Fibroblast of lung (primary cell): ENCODE measurements around the gene TBCK. TPM values are rescaled to one million over a fixed set of nuclear protein-coding genes. Genes with fewer than 3 reads are reported as not detected.
A peak's percentile ranks its signal among the peaks of the same experiment; 100 is the strongest.

Source experiments
- DNase-seq, 2 donors: peaks; one replicate each; pipeline versions ENCODE4 v3.0.0 to v3.0.0-alpha.2; 2010; ENCODE audit warnings: low read depth in 2 of 2
- H2AFZ ChIP-seq: 2 replicates; pipeline ENCODE4 v1.5.1; 2012; ENCODE audit warnings: low read length, control low read depth, inconsistent platforms
- H3K27ac ChIP-seq: 2 replicates; pipeline ENCODE4 v1.5.1; 2011; ENCODE audit warnings: low read length, control low read depth; ENCODE audit not compliant: insufficient read depth
- H3K27me3 ChIP-seq: 2 replicates; pipeline ENCODE4 v1.5.1; 2011; ENCODE audit warnings: mild to moderate bottlenecking, low read length; ENCODE audit not compliant: control insufficient read depth, insufficient read depth
- H3K36me3 ChIP-seq: 2 replicates; pipeline ENCODE4 v1.5.1; 2011; ENCODE audit warnings: low read length; ENCODE audit not compliant: control insufficient read depth, insufficient read depth
- H3K4me1 ChIP-seq: 2 replicates; pipeline ENCODE4 v1.5.1; 2011; ENCODE audit warnings: low read length; ENCODE audit not compliant: control insufficient read depth, insufficient read depth; ENCODE audit errors: extremely low read depth
- H3K4me2 ChIP-seq: 2 replicates; pipeline ENCODE4 v1.5.1; 2011; ENCODE audit warnings: low read length, control low read depth; ENCODE audit not compliant: insufficient read depth; ENCODE audit errors: extremely low read depth
- H3K4me3 ChIP-seq, 4 experiments: fragments of 200-600 bp in 1 of 4; sonication (generic) in 1 of 4; replicated peaks in 1 of 4; 2 replicates each; pipeline ENCODE4 v1.5.1; 2011 to 2016; ENCODE audit warnings: low read length in 4 of 4, low read depth in 3 of 4, mild to moderate bottlenecking in 3 of 4, control low read depth in 2 of 4, inconsistent platforms in 1 of 4, mixed read lengths in 1 of 4; ENCODE audit not compliant: insufficient read depth in 1 of 4; ENCODE audit errors: control extremely low read depth in 1 of 4
- H3K79me2 ChIP-seq: 2 replicates; pipeline ENCODE4 v1.5.1; 2012; ENCODE audit warnings: mild to moderate bottlenecking, low read length, inconsistent platforms; ENCODE audit not compliant: control insufficient read depth, insufficient read depth
- H3K9ac ChIP-seq: 2 replicates; pipeline ENCODE4 v1.5.1; 2011; ENCODE audit warnings: mild to moderate bottlenecking, low read length, control low read depth; ENCODE audit not compliant: insufficient read depth
- H3K9me3 ChIP-seq: 2 replicates; pipeline ENCODE4 v1.5.1; 2012; ENCODE audit warnings: low read depth, low read length; ENCODE audit not compliant: control insufficient read depth, insufficient read depth
- H4K20me1 ChIP-seq: 2 replicates; pipeline ENCODE4 v1.5.1; 2011; ENCODE audit warnings: low read length; ENCODE audit not compliant: control insufficient read depth, insufficient read depth; ENCODE audit errors: extremely low read depth
- EZH2 ChIP-seq: IDR thresholded peaks from 2 replicates; pipeline ENCODE4 v1.5.1; 2012; ENCODE audit warnings: low read length, control low read depth, mild to moderate bottlenecking; ENCODE audit errors: missing control alignments
- polyA plus RNA-seq, 2 donors: library from polyadenylated mRNA; depleted of rRNA in 1 of 2; stranded (reverse) in 1 of 2; unstranded in 1 of 2; fragments of >200 nt; gene quantifications; 2 replicates each; pipeline ENCODE4 v1.2.1, GENCODE V29; 2011 to 2012; ENCODE audit warnings: missing spikeins in 1 of 2
- total RNA-seq: library from RNA; depleted of rRNA; stranded (reverse); fragments of >200 nt; gene quantifications from 2 replicates; pipeline ENCODE4 v1.2.1, GENCODE V29; 2014
- TF ChIP-seq, protein P1 (sequence below), 2 donors: IDR thresholded peaks in 1 of 2; conservative IDR thresholded peaks in 1 of 2; 1 replicate in 1 of 2; 2 replicates in 1 of 2; pipeline ENCODE4 v1.5.1; 2011 to 2012; ENCODE audit warnings: low read length in 2 of 2, control low read depth in 1 of 2, inconsistent platforms in 1 of 2, low read depth in 1 of 2, mild to moderate bottlenecking in 1 of 2

TBCK gene
- total and polyA plus RNA-seq, 2 donors (not counting 1 experiment from before 2014, with no cell fraction given) = 29.0 to 69.9 TPM

DNA sequence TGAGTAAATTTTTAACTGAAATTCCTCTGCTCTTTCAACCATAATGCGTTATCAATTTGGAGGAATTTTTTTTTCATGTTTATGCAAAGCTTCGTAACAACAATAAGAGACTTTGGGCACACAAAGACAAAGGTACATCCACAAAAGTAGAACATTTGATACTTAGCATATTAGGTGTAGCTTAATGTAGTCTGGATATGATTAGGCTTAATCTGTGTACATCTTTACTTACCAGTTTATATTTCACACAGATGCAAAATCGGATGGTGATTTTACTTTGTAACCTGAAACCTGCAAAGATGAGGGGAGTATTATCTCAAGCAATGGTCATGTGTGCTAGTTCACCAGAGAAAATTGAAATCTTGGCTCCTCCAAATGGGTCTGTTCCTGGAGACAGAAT is 20.6 kb upstream of the TBCK start:
- peaks cover 5% of the 10 kb centered on the region for H3K36me3 ChIP-seq
- TF ChIP-seq, protein P1, sequence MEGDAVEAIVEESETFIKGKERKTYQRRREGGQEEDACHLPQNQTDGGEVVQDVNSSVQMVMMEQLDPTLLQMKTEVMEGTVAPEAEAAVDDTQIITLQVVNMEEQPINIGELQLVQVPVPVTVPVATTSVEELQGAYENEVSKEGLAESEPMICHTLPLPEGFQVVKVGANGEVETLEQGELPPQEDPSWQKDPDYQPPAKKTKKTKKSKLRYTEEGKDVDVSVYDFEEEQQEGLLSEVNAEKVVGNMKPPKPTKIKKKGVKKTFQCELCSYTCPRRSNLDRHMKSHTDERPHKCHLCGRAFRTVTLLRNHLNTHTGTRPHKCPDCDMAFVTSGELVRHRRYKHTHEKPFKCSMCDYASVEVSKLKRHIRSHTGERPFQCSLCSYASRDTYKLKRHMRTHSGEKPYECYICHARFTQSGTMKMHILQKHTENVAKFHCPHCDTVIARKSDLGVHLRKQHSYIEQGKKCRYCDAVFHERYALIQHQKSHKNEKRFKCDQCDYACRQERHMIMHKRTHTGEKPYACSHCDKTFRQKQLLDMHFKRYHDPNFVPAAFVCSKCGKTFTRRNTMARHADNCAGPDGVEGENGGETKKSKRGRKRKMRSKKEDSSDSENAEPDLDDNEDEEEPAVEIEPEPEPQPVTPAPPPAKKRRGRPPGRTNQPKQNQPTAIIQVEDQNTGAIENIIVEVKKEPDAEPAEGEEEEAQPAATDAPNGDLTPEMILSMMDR (conservative IDR thresholded peaks at IDR 0.05 in 1 of 2, IDR thresholded peaks at IDR 0.05 in 1 of 2; ENCODE audit: low read depth in 1 of 2, low read length in 2 of 2) = no peak
- no peak for TF ChIP-seq EZH2
- no peaks in the 10 kb centered on the region for H3K27me3 ChIP-seq
- H3K27ac ChIP-seq = no peak overlapping the region
- H3K79me2 ChIP-seq = no peaks in the 10 kb centered on the region
- no peak overlapping the region for H3K4me3 ChIP-seq
- H3K9ac ChIP-seq = no peak overlapping the region
- no peaks in the 10 kb centered on the region for H3K4me1 ChIP-seq
- H3K9me3 ChIP-seq = no peaks in the 10 kb centered on the region
- H2AFZ ChIP-seq = no peak overlapping the region
- H4K20me1 ChIP-seq = no peaks in the 10 kb centered on the region
- DNase-seq = no peak
- no peak overlapping the region for H3K4me2 ChIP-seq

DNA sequence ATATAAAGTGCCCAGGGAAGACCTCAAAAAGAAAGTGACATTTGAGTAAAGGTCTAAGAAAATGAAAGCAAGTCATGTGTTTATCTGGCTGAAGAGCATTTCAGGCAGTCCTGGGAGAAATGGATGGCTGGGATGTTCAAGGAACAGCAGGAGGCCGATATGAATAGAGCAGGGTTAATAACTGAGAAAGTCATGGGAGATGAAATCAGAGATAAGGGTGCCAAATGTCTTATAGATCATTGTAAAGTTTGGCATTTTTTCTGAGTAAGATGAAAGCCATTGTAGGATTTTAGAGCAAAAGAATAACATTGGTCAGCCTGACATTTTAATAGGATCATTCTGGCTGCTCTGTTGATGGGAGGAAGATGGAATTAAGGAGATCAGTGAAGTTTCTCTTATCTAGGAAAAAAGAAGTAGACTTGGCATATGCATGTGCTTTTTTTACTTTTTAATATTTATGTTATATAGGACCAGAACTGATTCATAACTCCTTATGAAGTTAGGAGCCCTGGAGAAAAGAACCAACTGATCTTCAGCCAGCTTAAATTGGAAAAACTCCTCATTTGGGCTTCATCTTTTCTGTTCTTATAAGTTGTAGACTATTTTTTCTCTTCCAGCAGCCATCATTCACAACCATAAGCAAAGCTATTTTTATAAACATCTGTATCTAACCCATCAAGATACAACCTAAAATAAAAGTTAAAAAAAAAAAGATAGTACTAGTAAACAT is 18.9 kb upstream of the TBCK start:
- Histone ChIP-seq H4K20me1 (no peaks in the 10 kb centered on the region), H3K4me2 (no peak overlapping the region), H3K27ac (no peak overlapping the region), H3K9ac (no peak overlapping the region), H3K27me3 (no peaks in the 10 kb centered on the region), H3K9me3 (no peaks in the 10 kb centered on the region), H3K4me1 (no peaks in the 10 kb centered on the region), H3K79me2 (no peaks in the 10 kb centered on the region), H3K4me3 (no peak overlapping the region), H3K36me3 (peaks cover 6% of the 10 kb centered on the region), H2AFZ (no peak overlapping the region)
- TF ChIP-seq EZH2 = no peak
- TF ChIP-seq, protein P1 (conservative IDR thresholded peaks at IDR 0.05 in 1 of 2, IDR thresholded peaks at IDR 0.05 in 1 of 2; ENCODE audit: low read depth in 1 of 2, low read length in 2 of 2) = no peak
- DNase-seq = peak in 1 of 2 donors; percentile 10

DNA sequence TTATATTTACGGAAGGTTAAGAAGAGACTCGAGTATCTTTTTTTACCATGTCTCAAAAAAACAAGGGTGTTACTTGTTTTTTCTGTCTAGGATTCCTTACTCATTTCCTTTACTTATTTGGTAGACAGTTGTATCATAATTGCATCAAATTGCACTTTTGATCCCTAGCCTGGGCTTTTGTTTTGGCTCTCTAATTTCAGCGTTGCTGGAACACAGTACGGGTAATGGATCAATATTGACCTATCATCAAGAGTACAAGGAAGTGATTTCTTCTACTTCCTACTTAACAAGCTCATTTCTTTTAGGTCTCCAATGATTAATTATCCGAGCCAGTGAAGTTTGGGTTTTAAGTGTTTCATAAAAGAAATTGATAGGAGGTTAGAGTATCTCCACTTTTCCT is 17.2 kb upstream of the TBCK start:
- Histone ChIP-seq H2AFZ (no peak overlapping the region), H3K27ac (no peak overlapping the region), H3K4me2 (no peak overlapping the region), H3K36me3 (peaks cover 3% of the 10 kb centered on the region), H3K4me3 (no peak overlapping the region), H3K9me3 (no peaks in the 10 kb centered on the region), H3K4me1 (no peaks in the 10 kb centered on the region), H4K20me1 (no peaks in the 10 kb centered on the region), H3K79me2 (no peaks in the 10 kb centered on the region), H3K9ac (no peak overlapping the region), H3K27me3 (no peaks in the 10 kb centered on the region)
- TF ChIP-seq, protein P1 (conservative IDR thresholded peaks at IDR 0.05 in 1 of 2, IDR thresholded peaks at IDR 0.05 in 1 of 2; ENCODE audit: low read depth in 1 of 2, low read length in 2 of 2) = no peak
- no peak for TF ChIP-seq EZH2
- DNase-seq = no peak
